HUES6 (cell line): ENCODE results near the gene CCND3.
A peak's percentile ranks its signal among the peaks of the same experiment; 100 is the strongest.

Experiments
- H3K27ac ChIP-seq: 2 replicates; pipeline ENCODE4 v1.7.0; 2013; ENCODE audit warnings: low read depth, mild to moderate bottlenecking, low read length, inconsistent platforms
- H3K27me3 ChIP-seq: 2 replicates; pipeline ENCODE4 v1.6.1; 2013; ENCODE audit warnings: low read length; ENCODE audit not compliant: control insufficient read depth, insufficient read depth
- H3K36me3 ChIP-seq: 2 replicates; pipeline ENCODE4 v1.6.1; 2013; ENCODE audit warnings: low read length; ENCODE audit not compliant: control insufficient read depth, insufficient read depth
- H3K4me1 ChIP-seq: 2 replicates; pipeline ENCODE4 v1.6.1; 2013; ENCODE audit warnings: low read length; ENCODE audit not compliant: control insufficient read depth, insufficient read depth
- H3K4me3 ChIP-seq: 2 replicates; pipeline ENCODE4 v1.5.1; 2013; ENCODE audit warnings: low read depth, low read length
- H3K9ac ChIP-seq: one replicate; pipeline ENCODE4 v1.6.1; 2013; ENCODE audit warnings: mild to moderate bottlenecking, low read length
- H3K9me3 ChIP-seq: 2 replicates; pipeline ENCODE4 v1.6.1; 2013; ENCODE audit warnings: low read depth, low read length; ENCODE audit not compliant: control insufficient read depth, insufficient read depth

Gene CCND3

DNA sequence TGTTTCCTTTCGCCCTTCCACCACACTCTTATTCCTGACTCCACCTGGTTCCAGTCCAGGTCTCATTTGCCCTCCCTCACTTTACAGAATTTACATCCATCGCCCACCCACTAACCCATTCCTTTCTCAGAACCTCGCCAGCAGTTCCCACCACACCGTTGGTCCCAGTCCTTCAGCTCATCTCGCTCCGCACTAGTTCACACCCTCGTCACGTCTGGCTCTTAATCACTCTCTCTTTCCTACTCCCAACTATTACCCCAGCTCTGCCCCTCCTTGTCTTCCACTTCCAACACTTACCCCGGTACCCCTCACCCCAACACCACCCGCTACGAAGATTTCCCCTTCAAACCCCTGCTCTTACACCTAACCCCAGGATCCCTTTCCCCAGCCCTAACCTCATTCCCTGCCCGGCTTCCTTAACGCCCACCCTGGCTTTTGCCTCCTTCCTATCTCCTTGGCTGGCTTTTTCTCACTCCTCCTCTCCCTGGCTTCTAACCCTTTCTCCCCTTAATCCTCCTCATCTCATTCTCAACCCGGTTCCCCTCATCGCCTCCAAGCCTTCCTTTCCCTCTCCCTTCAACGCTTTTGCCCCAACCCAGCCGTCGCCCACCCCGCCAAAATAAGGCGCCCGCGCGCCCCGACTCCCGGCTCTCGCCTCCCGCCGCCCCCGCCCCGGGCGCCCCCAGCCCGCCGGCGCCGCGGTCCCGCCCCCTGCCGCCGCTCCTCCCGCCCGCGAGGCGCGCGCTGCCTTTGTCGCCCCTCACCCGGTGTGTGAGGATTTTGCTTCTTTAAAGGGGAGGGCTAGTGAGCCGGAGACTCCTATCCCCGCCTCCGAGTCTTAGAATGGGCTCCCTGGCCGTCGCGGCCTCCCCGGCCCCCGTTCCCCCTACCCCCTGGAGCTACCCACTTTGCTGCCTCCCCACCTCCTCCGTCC lies 47.0 kb downstream of the CCND3 start:
- no peaks in the 10 kb centered on the region for H3K9me3 ChIP-seq
- H3K36me3 ChIP-seq, result no peaks in the 10 kb centered on the region
- peak overlapping the region; percentile 69 for H3K4me3 ChIP-seq
- no peak overlapping the region for H3K27ac ChIP-seq
- H3K4me1 ChIP-seq, result peaks cover 17% of the 10 kb centered on the region
- H3K9ac ChIP-seq, result peak overlapping the region; percentile 89
- H3K27me3 ChIP-seq, result no peaks in the 10 kb centered on the region

DNA sequence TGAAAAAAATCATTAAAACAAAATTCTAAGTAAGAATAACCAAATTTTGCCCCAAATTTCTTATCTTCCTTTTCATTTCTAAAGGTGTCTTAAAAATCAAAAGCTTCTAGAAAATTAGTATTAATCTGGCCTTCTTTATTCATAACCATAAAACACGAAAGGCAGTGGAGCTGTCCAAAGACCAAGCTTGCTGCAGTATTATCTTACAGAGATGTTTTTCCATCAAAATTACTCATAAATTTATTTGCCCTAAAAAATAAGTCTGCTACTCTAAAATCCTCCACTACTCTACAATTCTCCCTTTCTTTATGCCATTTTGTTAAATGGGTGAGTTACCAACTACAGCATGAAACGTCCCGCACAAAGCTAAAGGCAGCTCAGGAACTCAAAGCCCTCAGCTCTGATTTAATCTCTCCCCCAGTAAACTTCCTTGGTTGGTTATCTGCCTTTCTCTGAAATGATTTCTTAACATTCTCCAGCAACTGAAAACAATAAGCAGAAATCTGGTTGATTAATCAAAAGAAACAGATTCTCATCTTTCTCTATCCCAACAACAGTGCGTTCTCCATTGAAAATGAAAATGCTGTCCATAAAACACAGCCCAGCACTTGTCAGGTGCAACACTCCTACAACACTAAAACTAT lies 48.6 kb downstream of the CCND3 start:
- Histone ChIP-seq H3K4me1 (peaks cover 17% of the 10 kb centered on the region), H3K27me3 (no peaks in the 10 kb centered on the region), H3K4me3 (peak overlapping the region; percentile 69), H3K27ac (no peak overlapping the region), H3K9me3 (no peaks in the 10 kb centered on the region), H3K9ac (no peak overlapping the region), H3K36me3 (no peaks in the 10 kb centered on the region)

DNA sequence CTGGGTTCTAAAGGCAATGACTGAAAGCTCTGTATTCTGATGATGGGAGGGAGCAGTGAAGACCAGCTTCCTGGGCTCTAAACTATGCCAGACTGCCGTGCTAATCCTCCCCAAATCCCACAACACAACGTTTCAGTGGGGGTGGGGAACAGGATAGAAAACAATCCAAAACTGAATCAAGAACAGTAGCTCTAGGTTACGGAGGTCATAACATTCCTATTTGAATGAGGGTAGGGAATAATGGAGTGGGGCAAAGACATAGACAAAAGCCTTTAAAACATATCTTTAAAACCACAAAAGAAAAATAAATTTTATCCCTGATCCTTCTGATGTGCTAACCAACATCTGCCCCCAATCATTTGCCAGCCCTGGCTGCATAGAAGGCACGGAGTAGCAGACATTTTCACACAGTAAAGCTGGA lies 54.3 kb downstream of the CCND3 start:
- no peak overlapping the region for H3K27ac ChIP-seq
- no peaks in the 10 kb centered on the region for H3K9me3 ChIP-seq
- H3K27me3 ChIP-seq, result no peaks in the 10 kb centered on the region
- H3K36me3 ChIP-seq, result no peaks in the 10 kb centered on the region
- H3K4me3 ChIP-seq, result no peak overlapping the region
- peaks cover 10% of the 10 kb centered on the region for H3K4me1 ChIP-seq
- no peak overlapping the region for H3K9ac ChIP-seq

- Histone ChIP-seq H3K27ac (no peak overlapping the region), H3K36me3 (no peaks in the 10 kb centered on the region), H3K9ac (no peak overlapping the region), H3K4me1 (peaks cover 10% of the 10 kb centered on the region), H3K4me3 (no peak overlapping the region), H3K9me3 (no peaks in the 10 kb centered on the region), H3K27me3 (no peaks in the 10 kb centered on the region)
These were observed 55.7 kb downstream of the CCND3 start for GRCh38 chr6:41885930-41886329.

- no peaks in the 10 kb centered on the region for H3K36me3 ChIP-seq
- no peak overlapping the region for H3K27ac ChIP-seq
- no peak overlapping the region for H3K9ac ChIP-seq
- no peaks in the 10 kb centered on the region for H3K27me3 ChIP-seq
- H3K4me3 ChIP-seq, result no peak overlapping the region
- peaks cover 10% of the 10 kb centered on the region for H3K4me1 ChIP-seq
- H3K9me3 ChIP-seq, result no peaks in the 10 kb centered on the region
These were observed 56.7 kb downstream of the CCND3 start for GRCh38 chr6:41884957-41885356.
